Small intestine (tissue), 7 donors: ENCODE measurements around the gene NFATC1. TPM values are rescaled to one million over a fixed set of nuclear protein-coding genes. Genes with fewer than 3 reads are reported as not detected.

Experiments used
- DNase-seq, 2 donors: peaks; one replicate each; pipeline versions ENCODE4 v3.0.0 to v3.0.0-alpha.2; 2013
- FAIRE-seq: peaks from 2 replicates; lab custom pipeline; 2012; peaks lifted over from hg19 to GRCh38; lab: Jason Lieb, UNC
- H3K27ac ChIP-seq, 3 donors: one replicate each; pipeline ENCODE4 v1.5.1; 2013; ENCODE audit warnings: low read length in 2 of 3, mild to moderate bottlenecking in 2 of 3, control low read depth in 1 of 3, inconsistent platforms in 1 of 3, low read depth in 1 of 3, moderate library complexity in 1 of 3
- H3K27me3 ChIP-seq, 3 donors: one replicate each; pipeline ENCODE4 v1.6.1; 2013; ENCODE audit warnings: low read length in 3 of 3, inconsistent platforms in 1 of 3; ENCODE audit not compliant: control insufficient read depth in 3 of 3, insufficient read depth in 3 of 3
- H3K36me3 ChIP-seq, 3 donors: one replicate each; pipeline ENCODE4 v1.6.1; 2013; ENCODE audit warnings: low read length in 3 of 3, inconsistent platforms in 1 of 3, low read depth in 1 of 3, mild to moderate bottlenecking in 1 of 3, moderate library complexity in 1 of 3; ENCODE audit not compliant: control insufficient read depth in 3 of 3, insufficient read depth in 2 of 3
- H3K4me1 ChIP-seq, 3 donors: one replicate each; pipeline ENCODE4 v1.6.1; 2013; ENCODE audit warnings: low read length in 2 of 3, inconsistent platforms in 1 of 3, low read depth in 1 of 3, mild to moderate bottlenecking in 1 of 3, moderate library complexity in 1 of 3; ENCODE audit not compliant: control insufficient read depth in 3 of 3, insufficient read depth in 2 of 3
- H3K4me3 ChIP-seq, 3 donors: one replicate each; pipeline ENCODE4 v1.5.1; 2013; ENCODE audit warnings: low read length in 3 of 3, control low read depth in 1 of 3, inconsistent platforms in 1 of 3, low read depth in 1 of 3, mild to moderate bottlenecking in 1 of 3, moderate library complexity in 1 of 3
- H3K9me3 ChIP-seq, 2 donors: one replicate each; pipeline ENCODE4 v1.6.1; 2013; ENCODE audit warnings: low read depth in 1 of 2, low read length in 1 of 2; ENCODE audit not compliant: control insufficient read depth in 2 of 2, insufficient read depth in 1 of 2
- WGBS, 3 donors: extraction: QIAGEN DNeasy Blood & Tissue Kit; methylation state at CpG; one replicate each; pipeline ENCODE4 v1.1.7; 2013; 5-methylcytosine and 5-hydroxymethylcytosine counted together
- polyA plus RNA-seq, 4 donors: library from polyadenylated mRNA; stranded (reverse) in 3 of 4; unstranded in 1 of 4; fragments of 200-250 nt in 3 of 4; fragments of 120-200 nt in 1 of 4; gene quantifications; one replicate each; pipeline versions ENCODE4 v1.2.1 to v1.2.3, GENCODE V29; 2013
- donor health status: healthy with polysubstance abuse.
- donor health status: control.
- donor health status: control.
- donor health status: Bipolar disorder and iron deficiency.
- donor health status: healthy.

The NFATC1 gene
- polyA plus RNA-seq, 4 donors, result 0.67 to 5.9 (median 2.2) TPM

- H3K27ac ChIP-seq, result no peak overlapping the region
- H3K4me3 ChIP-seq, result no peak overlapping the region
- no peak for DNase-seq
- H3K4me1 ChIP-seq, result no peaks in the 10 kb centered on the region
- FAIRE-seq, result no peak
- peaks cover 0 to 2% (median 0%) of the 10 kb centered on the region in 3 donors for H3K36me3 ChIP-seq
- H3K9me3 ChIP-seq, result peaks cover 0 to 11% of the 10 kb centered on the region in 2 donors
- 94 to 96% (median 96%) methylated on average over 54 of the region's 54 CpGs for WGBS, 3 donors
- H3K27me3 ChIP-seq, result no peaks in the 10 kb centered on the region
Observed at GRCh38 chr18:79476031-79476917, 80.5 kb downstream of the NFATC1 start.

- Histone ChIP-seq H3K4me1 (no peaks in the 10 kb centered on the region), H3K27me3 (no peaks in the 10 kb centered on the region), H3K4me3 (no peak overlapping the region), H3K27ac (no peak overlapping the region), H3K36me3 (no peaks in the 10 kb centered on the region), H3K9me3 (peaks cover 0 to 11% of the 10 kb centered on the region in 2 donors)
- FAIRE-seq (no peak), DNase-seq (no peak)
- WGBS, 3 donors, result 72 to 87% (median 85%) methylated on average over 13 of the region's 13 CpGs
Observed at GRCh38 chr18:79476918-79477571, 81.3 kb downstream of the NFATC1 start.

GRCh38 chr18:79477711-79478483 is 82.2 kb downstream of the NFATC1 start:
- FAIRE-seq, result no peak
- no peak overlapping the region for H3K27ac ChIP-seq
- no peaks in the 10 kb centered on the region for H3K36me3 ChIP-seq
- H3K27me3 ChIP-seq, result no peaks in the 10 kb centered on the region
- no peaks in the 10 kb centered on the region for H3K4me1 ChIP-seq
- WGBS, 3 donors, result 77 to 83% (median 82%) methylated on average over 19 to 22 of the region's 22 CpGs
- H3K9me3 ChIP-seq, result peaks cover 0 to 11% of the 10 kb centered on the region in 2 donors
- no peak overlapping the region for H3K4me3 ChIP-seq
- DNase-seq, result no peak

GRCh38 chr18:79478484-79479115 is 82.9 kb downstream of the NFATC1 start:
- no peaks in the 10 kb centered on the region for H3K4me1 ChIP-seq
- H3K4me3 ChIP-seq, result no peak overlapping the region
- DNase-seq (no peak), FAIRE-seq (no peak)
- no peak overlapping the region for H3K27ac ChIP-seq
- peaks cover 0 to 11% of the 10 kb centered on the region in 2 donors for H3K9me3 ChIP-seq
- no peaks in the 10 kb centered on the region for H3K36me3 ChIP-seq
- 93 to 95% (median 94%) methylated on average over 33 of the region's 33 CpGs for WGBS, 3 donors
- H3K27me3 ChIP-seq, result no peaks in the 10 kb centered on the region

- DNase-seq, result no peak
Observed at GRCh38 chr18:79479116-79479760, 83.5 kb downstream of the NFATC1 start.

GRCh38 chr18:79479761-79480161 is 84.0 kb downstream of the NFATC1 start:
- no peak overlapping the region for H3K4me3 ChIP-seq
- H3K27ac ChIP-seq, result no peak overlapping the region
- 88 to 95% (median 91%) methylated on average over 20 of the region's 20 CpGs for WGBS, 3 donors
- DNase-seq (no peak), FAIRE-seq (no peak)
- no peaks in the 10 kb centered on the region for H3K27me3 ChIP-seq
- no peaks in the 10 kb centered on the region for H3K4me1 ChIP-seq
- H3K36me3 ChIP-seq, result no peaks in the 10 kb centered on the region
- peaks cover 0 to 10% of the 10 kb centered on the region in 2 donors for H3K9me3 ChIP-seq

More at GRCh38 chr18:79479116-79479760, 83.5 kb downstream of the NFATC1 start:
- FAIRE-seq, result no peak
- Histone ChIP-seq H3K27me3 (no peaks in the 10 kb centered on the region), H3K27ac (no peak overlapping the region), H3K36me3 (no peaks in the 10 kb centered on the region), H3K9me3 (peaks cover 0 to 11% of the 10 kb centered on the region in 2 donors), H3K4me3 (no peak overlapping the region), H3K4me1 (no peaks in the 10 kb centered on the region)
- 86 to 89% (median 86%) methylated on average over 25 of the region's 25 CpGs for WGBS, 3 donors

- FAIRE-seq (no peak), DNase-seq (no peak)
- Histone ChIP-seq H3K36me3 (no peaks in the 10 kb centered on the region), H3K4me1 (no peaks in the 10 kb centered on the region), H3K9me3 (peaks cover 0 to 5% of the 10 kb centered on the region in 2 donors), H3K27me3 (no peaks in the 10 kb centered on the region), H3K27ac (no peak overlapping the region), H3K4me3 (no peak overlapping the region)
- 91 to 93% (median 92%) methylated on average over 41 of the region's 41 CpGs for WGBS, 3 donors
Observed at GRCh38 chr18:79480171-79481045, 84.7 kb downstream of the NFATC1 start.
